Ectodermal cell (in vitro differentiated cells): ENCODE results near the gene FAM20B. TPM values are rescaled to one million over a fixed set of nuclear protein-coding genes. Genes with fewer than 3 reads are reported as not detected.
"Not testable (repeated sequence)": the region's sequence is repeated elsewhere in the genome, so short reads cannot be mapped to it uniquely, and the experiment has no call there.

Experiments used
- H3K27ac ChIP-seq: 2 replicates; pipeline ENCODE4 v1.7.0; 2013; ENCODE audit warnings: mild to moderate bottlenecking, low read depth, low read length; ENCODE audit not compliant: insufficient read depth, poor library complexity, severe bottlenecking
- H3K27me3 ChIP-seq: 2 replicates; pipeline ENCODE4 v1.7.0; 2013; ENCODE audit warnings: mild to moderate bottlenecking, low read length; ENCODE audit not compliant: insufficient read depth, control insufficient read depth, poor library complexity, severe bottlenecking
- H3K36me3 ChIP-seq: one replicate; pipeline ENCODE4 v1.7.0; 2013; ENCODE audit warnings: low read length; ENCODE audit not compliant: control insufficient read depth, insufficient read depth
- H3K4me1 ChIP-seq: one replicate; pipeline ENCODE4 v1.7.0; 2013; ENCODE audit warnings: low read length; ENCODE audit not compliant: control insufficient read depth, insufficient read depth
- H3K4me3 ChIP-seq: 2 replicates; pipeline ENCODE4 v1.7.0; 2013; ENCODE audit warnings: low read depth, low read length, control low read depth; ENCODE audit not compliant: insufficient read depth
- H3K9me3 ChIP-seq: 2 replicates; pipeline ENCODE4 v1.7.0; 2013; ENCODE audit warnings: mild to moderate bottlenecking, low read length, moderate library complexity; ENCODE audit not compliant: control insufficient read depth
- WGBS, 2 experiments: methylation state at CpG; one replicate each; pipeline ENCODE4 v1.1.7; 2013; ENCODE audit warnings: missing lambda C conversion rate in 2 of 2; 5-methylcytosine and 5-hydroxymethylcytosine counted together
- polyA plus RNA-seq, 4 experiments: library from polyadenylated mRNA; stranded (reverse); fragments of 50-300 nt; gene quantifications; one replicate each; pipeline ENCODE4 v1.2.3, GENCODE V29; 2013

The FAM20B gene, protein sequence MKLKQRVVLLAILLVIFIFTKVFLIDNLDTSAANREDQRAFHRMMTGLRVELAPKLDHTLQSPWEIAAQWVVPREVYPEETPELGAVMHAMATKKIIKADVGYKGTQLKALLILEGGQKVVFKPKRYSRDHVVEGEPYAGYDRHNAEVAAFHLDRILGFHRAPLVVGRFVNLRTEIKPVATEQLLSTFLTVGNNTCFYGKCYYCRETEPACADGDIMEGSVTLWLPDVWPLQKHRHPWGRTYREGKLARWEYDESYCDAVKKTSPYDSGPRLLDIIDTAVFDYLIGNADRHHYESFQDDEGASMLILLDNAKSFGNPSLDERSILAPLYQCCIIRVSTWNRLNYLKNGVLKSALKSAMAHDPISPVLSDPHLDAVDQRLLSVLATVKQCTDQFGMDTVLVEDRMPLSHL
- 39.5 TPM for polyA plus RNA-seq (2013, experiment 1 of 4)
- polyA plus RNA-seq (2013, experiment 2 of 4) = 37.7 TPM
- polyA plus RNA-seq (2013, experiment 3 of 4) = 27.7 TPM
- polyA plus RNA-seq (2013, experiment 4 of 4) = 30.8 TPM

DNA sequence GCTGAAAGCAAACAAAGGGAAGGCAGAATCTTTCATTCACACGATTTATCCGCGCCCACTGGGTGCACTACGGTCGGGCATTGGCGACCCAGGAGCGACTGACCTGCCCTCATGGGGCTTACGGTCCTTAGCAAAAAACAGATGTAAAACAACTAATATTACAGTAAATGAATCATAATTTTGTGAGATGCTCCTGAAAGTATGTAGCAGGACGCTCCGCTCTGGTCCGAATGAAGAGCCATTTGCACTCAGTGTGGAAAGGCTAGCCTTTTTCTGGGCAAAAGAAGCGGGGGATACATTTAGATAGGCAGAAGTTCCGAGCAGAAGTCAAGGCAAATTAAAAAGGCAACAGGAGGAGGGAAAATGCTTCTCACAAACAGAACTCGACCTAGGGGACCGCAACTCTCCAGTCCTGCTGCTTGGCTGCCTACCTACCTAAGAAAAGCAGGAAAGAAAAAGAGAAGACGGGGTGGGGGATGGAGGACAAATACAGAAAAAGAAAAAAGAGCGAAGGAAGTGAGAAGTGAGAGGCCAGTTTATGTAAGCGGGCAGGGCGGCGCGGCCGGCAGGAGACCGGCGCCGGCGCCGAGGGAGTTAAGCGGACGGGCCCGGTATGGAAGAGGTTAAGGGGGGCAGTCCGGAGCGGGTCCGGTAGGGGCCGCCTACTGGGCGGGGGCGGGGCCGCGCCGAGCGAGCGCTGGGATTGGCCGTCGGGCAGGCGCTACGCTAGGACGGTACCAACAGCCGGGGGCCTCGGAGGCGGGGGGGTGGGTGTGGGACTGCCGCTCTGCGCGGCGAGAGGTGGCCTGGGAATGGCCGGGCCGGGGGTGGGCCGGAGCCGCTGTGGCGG, at the start of gene FAM20B:
FAM20B (plus strand) TSS at position 770 of the 850 bp plus-strand sequence. CDS start 17,954 bp downstream, outside the sequence.
- Histone ChIP-seq H3K4me1 (peaks cover 3% of the 10 kb centered on the region), H3K36me3 (no peaks in the 10 kb centered on the region), H3K27ac (peak within 1 kb of the TSS; percentile 83), H3K4me3 (peak within 1 kb of the TSS; percentile 77), H3K27me3 (peaks cover 8% of the 10 kb centered on the region), H3K9me3 (no peaks in the 10 kb centered on the region)
- WGBS, 2 experiments = 16 to 18% methylated on average over 57 to 58 of the region's 58 CpGs

DNA sequence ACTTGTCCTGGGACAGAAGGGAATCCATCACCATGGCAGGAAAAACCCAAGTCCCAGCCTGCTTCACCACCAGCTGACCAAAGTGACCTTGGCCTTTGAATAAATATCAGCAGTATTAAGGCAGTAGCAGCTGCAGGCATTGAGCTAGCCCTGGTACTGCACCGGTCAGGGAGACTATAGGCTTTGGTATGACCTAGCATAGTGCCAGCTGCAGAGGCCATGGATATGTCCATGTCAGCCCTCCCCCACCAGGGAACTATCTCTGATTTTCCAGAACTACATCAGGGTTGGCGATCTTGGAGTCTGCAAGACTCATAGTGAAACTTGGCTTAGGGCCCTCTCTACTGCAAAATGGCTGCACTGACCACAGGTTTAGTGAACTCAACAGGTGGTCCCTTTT, 49.2 kb upstream of the FAM20B start:
- Histone ChIP-seq H3K9me3 (no peaks in the 10 kb centered on the region), H3K27ac (no peak overlapping the region), H3K4me3 (no peak overlapping the region), H3K36me3 (no peaks in the 10 kb centered on the region), H3K27me3 (no peaks in the 10 kb centered on the region), H3K4me1 (no peaks in the 10 kb centered on the region)
- 72 to 75% methylated on average over 2 of the region's 2 CpGs for WGBS, 2 experiments

DNA sequence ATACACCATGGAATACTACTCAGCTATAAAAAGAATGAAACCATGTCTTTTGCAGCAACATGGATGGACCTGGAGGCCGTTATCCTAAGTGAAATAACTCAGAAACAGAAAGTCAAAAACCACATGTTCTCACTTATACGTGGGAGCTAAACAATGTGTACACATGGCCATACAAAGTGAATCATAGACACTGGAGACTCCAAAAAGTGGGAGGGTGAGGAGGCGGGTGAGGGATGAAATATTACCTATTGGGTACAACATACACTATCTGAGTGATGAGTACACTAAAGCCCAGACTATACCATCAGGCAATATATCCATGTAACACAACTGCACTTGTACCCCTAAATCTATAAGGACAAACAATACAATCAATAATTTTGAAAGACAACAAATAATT, 39.5 kb upstream of the FAM20B start:
- no peaks in the 10 kb centered on the region for H3K9me3 ChIP-seq
- WGBS, 2 experiments = 92 to 95% methylated on average over 3 of the region's 3 CpGs
- H3K4me3 ChIP-seq = no peak overlapping the region
- no peak overlapping the region for H3K27ac ChIP-seq
- H3K36me3 ChIP-seq = no peaks in the 10 kb centered on the region
- H3K4me1 ChIP-seq = no peaks in the 10 kb centered on the region
- no peaks in the 10 kb centered on the region for H3K27me3 ChIP-seq

DNA sequence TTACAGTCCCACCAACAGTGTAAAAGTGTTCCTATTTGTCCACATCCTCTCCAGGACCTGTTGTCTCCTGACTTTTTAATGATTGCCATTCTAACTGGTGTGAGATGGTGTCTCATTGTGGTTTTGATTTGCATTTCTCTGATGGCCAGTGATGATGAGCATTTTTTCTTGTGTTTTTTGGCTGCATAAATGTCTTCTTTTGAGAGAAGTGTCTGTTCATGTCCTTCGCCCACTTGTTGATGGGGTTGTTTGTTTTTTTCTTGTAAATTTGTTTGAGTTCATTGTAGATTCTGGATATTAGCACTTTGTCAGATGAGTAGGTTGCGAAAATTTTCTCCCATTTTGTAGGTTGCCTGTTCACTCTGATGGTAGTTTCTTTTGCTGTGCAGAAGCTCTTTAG, 37.5 kb upstream of the FAM20B start:
- not testable (repeated sequence) for H3K27me3 ChIP-seq, H3K36me3 ChIP-seq, H3K9me3 ChIP-seq, H3K27ac ChIP-seq, H3K4me3 ChIP-seq, H3K4me1 ChIP-seq
- WGBS, 2 experiments = 89 to 91% methylated on average over 1 of the region's 2 CpGs

DNA sequence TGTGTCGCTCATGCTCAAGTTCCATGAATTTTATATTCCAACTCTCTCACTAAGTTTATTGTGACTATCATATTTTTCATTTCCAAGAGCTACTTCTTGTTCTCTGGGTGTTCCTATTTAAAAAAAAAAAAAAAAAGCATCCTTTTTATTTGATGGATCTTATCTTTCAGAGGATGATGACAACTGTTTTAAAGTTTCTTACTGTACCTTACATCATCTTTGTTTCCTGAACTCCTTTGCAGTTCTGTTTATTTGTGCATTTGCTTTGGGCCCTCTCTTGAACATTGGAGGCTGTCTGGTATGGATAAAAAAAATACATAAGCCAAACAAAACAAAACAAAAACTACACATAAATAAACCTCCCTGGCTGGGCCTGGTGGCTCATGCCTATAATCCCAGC, 32.1 kb upstream of the FAM20B start:
- Histone ChIP-seq H3K27me3 (no peaks in the 10 kb centered on the region), H3K4me1 (no peaks in the 10 kb centered on the region), H3K27ac (no peak overlapping the region), H3K4me3 (no peak overlapping the region), H3K9me3 (no peaks in the 10 kb centered on the region), H3K36me3 (no peaks in the 10 kb centered on the region)
- WGBS, 2 experiments = 91 to 100% methylated on average over 1 of the region's 1 CpG

DNA sequence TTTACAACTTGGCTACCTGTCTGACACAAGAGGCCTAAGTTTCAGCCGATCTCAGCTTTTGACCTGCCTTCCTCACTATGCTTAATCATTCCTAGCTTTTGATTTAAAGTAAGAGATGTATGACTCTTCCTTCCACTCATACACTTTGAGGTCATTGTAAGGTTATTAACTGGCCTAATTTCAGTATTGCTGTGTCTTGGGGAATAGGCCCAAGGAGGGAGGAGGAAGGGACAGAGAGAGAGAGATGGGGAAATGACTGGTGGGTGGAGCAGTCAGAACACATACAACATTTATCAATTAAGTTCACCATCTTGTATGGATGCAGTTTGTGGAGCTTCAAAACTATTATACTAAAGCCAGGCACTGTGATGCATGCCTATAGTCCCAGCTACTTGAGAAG, 28.3 kb upstream of the FAM20B start:
- WGBS, 2 experiments = 90 to 91% methylated on average over 1 of the region's 1 CpG

DNA sequence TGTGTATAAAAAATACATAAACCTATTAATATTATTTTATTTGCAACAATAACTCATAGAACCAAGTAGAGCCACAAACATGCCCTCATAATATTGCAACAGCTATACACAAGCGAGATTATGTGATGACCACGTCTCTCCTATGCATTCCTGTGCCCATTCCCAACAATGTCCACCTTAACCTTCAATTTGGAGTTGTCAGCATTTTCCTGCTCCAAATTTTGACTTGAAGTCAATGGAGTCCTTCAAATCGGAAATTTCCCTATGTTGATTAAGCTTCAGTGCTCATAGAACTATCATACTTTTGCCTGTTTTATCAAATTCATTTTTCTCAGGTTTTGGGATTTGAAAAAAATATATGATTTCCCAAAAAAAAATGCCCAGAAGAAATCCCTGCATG, 27.4 kb upstream of the FAM20B start:
- H3K36me3 ChIP-seq = no peaks in the 10 kb centered on the region
- no peak overlapping the region for H3K4me3 ChIP-seq
- H3K9me3 ChIP-seq = no peaks in the 10 kb centered on the region
- peaks cover 3% of the 10 kb centered on the region for H3K4me1 ChIP-seq
- H3K27ac ChIP-seq = no peak overlapping the region
- WGBS, 2 experiments = 95 to 97% methylated on average over 3 of the region's 3 CpGs
- H3K27me3 ChIP-seq = no peaks in the 10 kb centered on the region

More for the DNA sequence above, 28.3 kb upstream of the FAM20B start:
- H3K27ac ChIP-seq = no peak overlapping the region
- H3K4me1 ChIP-seq = no peaks in the 10 kb centered on the region
- no peaks in the 10 kb centered on the region for H3K9me3 ChIP-seq
- H3K4me3 ChIP-seq = no peak overlapping the region
- no peaks in the 10 kb centered on the region for H3K36me3 ChIP-seq
- H3K27me3 ChIP-seq = no peaks in the 10 kb centered on the region

DNA sequence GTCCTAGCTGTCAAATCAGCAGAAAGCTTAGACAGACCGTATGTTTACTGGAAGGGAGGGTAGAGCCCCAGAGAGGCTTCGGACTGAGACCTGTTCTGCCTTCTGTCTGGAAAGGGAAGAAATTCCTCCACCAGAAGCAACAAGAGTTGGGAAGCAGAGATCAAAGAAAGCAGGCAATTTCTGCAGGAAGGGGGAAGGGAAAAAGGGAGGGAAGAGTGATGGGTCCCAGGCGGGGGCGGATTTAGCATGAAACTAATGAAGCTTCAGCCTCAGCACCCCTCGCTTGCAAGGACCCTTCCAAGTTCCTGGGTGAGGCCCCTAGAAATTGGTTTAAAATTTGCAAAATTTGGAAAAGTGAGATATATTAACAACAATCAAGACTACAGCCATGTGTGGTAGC, 26.6 kb upstream of the FAM20B start:
- Histone ChIP-seq H3K27me3 (no peaks in the 10 kb centered on the region), H3K36me3 (no peaks in the 10 kb centered on the region), H3K4me3 (no peak overlapping the region), H3K4me1 (peaks cover 3% of the 10 kb centered on the region), H3K9me3 (no peaks in the 10 kb centered on the region), H3K27ac (no peak overlapping the region)
- 90 to 95% methylated on average over 5 of the region's 5 CpGs for WGBS, 2 experiments

DNA sequence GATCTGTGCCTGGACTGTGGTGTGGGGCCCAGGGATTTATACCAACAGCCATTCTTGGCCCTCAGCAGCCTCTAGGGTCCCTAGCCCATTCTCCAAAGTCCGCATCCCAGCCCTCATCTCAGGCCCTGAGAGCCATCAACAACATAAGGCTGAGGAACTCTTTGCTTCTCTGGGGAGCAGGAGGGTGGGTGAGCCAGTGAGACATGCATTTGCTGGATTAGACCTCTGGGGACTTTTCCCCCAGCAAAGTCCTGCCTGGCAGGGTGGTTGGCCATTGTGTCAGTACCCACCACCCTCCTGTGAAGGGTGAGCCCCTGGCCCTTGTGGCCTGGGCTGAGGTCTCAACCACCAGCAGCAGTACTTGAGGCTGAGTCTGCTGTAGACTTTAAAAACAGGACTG, 24.2 kb upstream of the FAM20B start:
- no peak overlapping the region for H3K4me3 ChIP-seq
- no peaks in the 10 kb centered on the region for H3K36me3 ChIP-seq
- H3K27ac ChIP-seq = no peak overlapping the region
- H3K9me3 ChIP-seq = no peaks in the 10 kb centered on the region
- no peaks in the 10 kb centered on the region for H3K27me3 ChIP-seq
- 96 to 100% methylated on average over 1 of the region's 1 CpG for WGBS, 2 experiments
- peaks cover 3% of the 10 kb centered on the region for H3K4me1 ChIP-seq

DNA sequence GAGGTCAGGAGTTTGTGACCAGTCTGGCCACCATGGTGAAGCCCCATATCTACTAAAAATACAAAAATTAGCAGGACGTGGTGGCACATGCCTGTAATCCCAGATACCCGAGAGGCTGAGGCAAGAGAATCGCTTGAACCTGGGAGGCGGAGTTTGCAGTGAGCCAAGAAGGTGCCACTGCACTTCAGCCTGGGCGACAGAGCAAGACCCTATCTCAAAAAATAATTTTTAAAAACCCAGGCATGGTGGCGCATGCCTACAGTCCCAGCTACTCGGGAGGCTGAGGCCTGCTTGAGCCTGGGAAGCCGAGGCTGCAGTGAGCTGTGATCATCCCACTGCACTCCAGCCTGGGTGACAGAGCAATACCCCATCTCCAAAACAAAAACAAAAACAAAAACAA, 23.6 kb upstream of the FAM20B start:
- WGBS, 2 experiments = 92% methylated on average over 8 of the region's 8 CpGs
- not testable (repeated sequence) for H3K4me3 ChIP-seq, H3K4me1 ChIP-seq, H3K27me3 ChIP-seq, H3K27ac ChIP-seq, H3K36me3 ChIP-seq, H3K9me3 ChIP-seq
